ENCODE measurements around the gene CACNG6. TPM values are rescaled to one million over a fixed set of nuclear protein-coding genes. Genes with fewer than 3 reads are reported as not detected.
A peak's percentile ranks its signal among the peaks of the same experiment; 100 is the strongest.
"Not testable (repeated sequence)": the region's sequence is repeated elsewhere in the genome, so short reads cannot be mapped to it uniquely, and the experiment has no call there.

CACNG6 gene, protein sequence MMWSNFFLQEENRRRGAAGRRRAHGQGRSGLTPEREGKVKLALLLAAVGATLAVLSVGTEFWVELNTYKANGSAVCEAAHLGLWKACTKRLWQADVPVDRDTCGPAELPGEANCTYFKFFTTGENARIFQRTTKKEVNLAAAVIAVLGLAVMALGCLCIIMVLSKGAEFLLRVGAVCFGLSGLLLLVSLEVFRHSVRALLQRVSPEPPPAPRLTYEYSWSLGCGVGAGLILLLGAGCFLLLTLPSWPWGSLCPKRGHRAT
- total RNA-seq (not detected), polyA plus RNA-seq (not detected)

DNA sequence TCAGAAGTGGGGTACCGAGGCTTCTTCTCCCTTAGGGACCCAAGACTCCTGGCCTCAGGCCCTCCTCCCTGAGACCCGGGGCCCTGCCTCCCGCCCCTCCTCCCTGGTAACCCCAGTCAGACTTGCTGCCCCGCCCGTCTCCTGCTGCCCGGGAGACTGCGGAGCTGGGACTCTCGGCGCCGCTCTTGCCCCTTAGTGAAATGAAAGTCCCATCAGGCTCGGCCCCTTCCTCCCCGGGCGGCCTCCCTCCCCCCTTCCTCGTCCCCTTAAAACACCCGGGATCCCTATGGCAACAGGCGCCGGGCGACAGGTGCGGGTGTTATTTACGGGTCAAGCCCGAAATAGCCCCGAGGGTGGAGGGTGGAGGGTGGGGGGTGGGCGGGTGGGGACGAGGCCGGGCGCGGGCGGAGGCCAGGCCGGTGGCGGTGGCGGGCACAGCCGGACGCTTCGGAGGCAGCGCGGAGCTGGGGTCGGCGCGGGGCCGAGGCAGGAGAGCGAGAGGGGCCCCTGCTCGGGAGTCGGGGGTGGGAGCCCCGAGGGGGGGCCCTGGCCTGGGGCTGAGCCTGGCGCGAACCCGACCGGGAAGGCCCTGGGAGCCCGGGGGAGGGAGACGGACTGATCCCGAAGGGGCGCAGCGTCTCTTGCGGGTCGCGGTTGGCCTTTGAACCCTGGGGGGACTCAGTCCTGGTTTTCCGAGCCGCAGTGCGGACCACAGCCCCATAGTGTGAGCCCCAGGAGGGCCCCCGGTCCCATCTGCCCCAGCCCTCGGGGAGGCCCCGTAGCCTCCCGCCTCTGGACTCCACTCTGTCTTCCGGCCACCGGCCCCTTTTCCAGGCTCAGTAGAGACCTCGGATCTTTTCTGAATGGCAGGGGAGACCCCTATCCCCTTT is at the start of gene CACNG6:
Gene CACNG6 (plus strand): TSS at position 414 of the 890 bp plus-strand sequence. CDS start 1,241 bp downstream, outside the sequence.
- H3K4me3 ChIP-seq (ENCODE audit: low read length) = no peak within 1 kb of the TSS

DNA sequence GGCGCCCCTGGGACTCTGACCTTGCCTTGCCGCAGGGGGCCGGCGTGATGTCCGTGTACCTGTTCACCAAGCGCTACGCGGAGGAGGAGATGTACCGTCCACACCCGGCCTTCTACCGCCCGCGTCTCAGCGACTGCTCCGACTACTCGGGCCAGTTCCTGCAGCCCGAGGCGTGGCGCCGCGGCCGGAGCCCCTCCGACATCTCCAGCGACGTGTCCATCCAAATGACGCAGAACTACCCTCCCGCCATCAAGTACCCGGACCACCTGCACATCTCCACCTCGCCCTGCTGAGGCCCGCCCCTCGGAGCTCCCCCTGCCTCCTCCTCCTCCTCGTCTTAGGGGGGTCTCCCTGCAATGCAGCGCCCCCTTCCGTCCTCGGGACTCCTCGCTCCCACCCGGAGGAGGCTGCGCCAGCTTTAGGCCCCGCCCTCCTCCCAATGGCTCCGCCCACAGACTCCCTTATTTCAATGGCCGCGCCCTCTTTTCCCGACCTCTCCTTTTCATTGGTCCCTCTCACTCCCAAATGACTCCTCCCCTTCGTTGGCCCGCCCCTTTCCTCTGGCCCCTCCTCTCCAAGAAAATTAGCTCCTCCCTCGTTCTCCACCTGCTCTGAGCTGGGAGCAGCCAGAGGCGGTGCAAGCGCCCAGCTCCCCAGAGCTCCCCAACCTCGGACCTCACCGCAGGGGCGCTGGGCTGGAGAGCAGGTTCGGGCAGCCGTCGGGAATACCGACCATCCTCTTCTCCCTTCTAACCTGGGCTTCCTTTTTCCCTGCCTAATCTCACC is 49.2 kb upstream of the CACNG6 start:
- ChIA-PET CTCF (no interaction called here), POLR2A (no interaction called here)
- Histone ChIP-seq H3K36me3 (ENCODE audit: insufficient read depth, low read length) (no peaks in the 10 kb centered on the region), H3K27me3 (ENCODE audit: insufficient read depth, low read length, poor library complexity, severe bottlenecking) (no peaks in the 10 kb centered on the region), H3K27ac (ENCODE audit: low read depth, low read length) (no peak overlapping the region), H3K4me3 (ENCODE audit: low read length) (no peak overlapping the region), H3K9me3 (ENCODE audit: low read length) (no peaks in the 10 kb centered on the region), H3K4me1 (ENCODE audit: insufficient read depth, low read length) (no peaks in the 10 kb centered on the region)
- no peak for DNase-seq
- no peak overlapping the region for H3K27ac Mint-ChIP-seq
- peaks cover 37 to 76% of the 10 kb centered on the region in 2 donors for H3K27me3 Mint-ChIP-seq
- no peak overlapping the region for H3K4me3 Mint-ChIP-seq
- peaks cover 0 to 7% (median 0%) of the 10 kb centered on the region in 5 donors for H3K9me3 Mint-ChIP-seq
- no peaks in the 10 kb centered on the region for H3K4me1 Mint-ChIP-seq
- H3K36me3 Mint-ChIP-seq = no peaks in the 10 kb centered on the region

More for the DNA sequence above, at the start of gene CACNG6:
- Mint-ChIP-seq H3K27ac (no peak within 1 kb of the TSS), H3K36me3 (peaks cover 0 to 4% (median 0%) of the 10 kb centered on the region in 3 donors), H3K4me3 (peak within 1 kb of the TSS in 3 of 7 donors; percentile 26 to 63 (median 41)), H3K27me3 (peaks cover 36 to 47% of the 10 kb centered on the region in 2 donors), H3K9me3 (peaks cover 0 to 2% (median 0%) of the 10 kb centered on the region in 5 donors), H3K4me1 (peaks cover 0 to 5% (median 4%) of the 10 kb centered on the region in 3 donors)
- Histone ChIP-seq H3K9me3 (ENCODE audit: low read length) (no peaks in the 10 kb centered on the region), H3K4me1 (ENCODE audit: insufficient read depth, low read length) (no peaks in the 10 kb centered on the region), H3K36me3 (ENCODE audit: insufficient read depth, low read length) (no peaks in the 10 kb centered on the region), H3K27me3 (ENCODE audit: insufficient read depth, low read length, poor library complexity, severe bottlenecking) (peaks cover 15% of the 10 kb centered on the region), H3K27ac (ENCODE audit: low read depth, low read length) (no peak within 1 kb of the TSS)
- POLR2A ChIA-PET = no interaction called here
- no peak for DNase-seq
- CTCF ChIA-PET = no interaction called here

DNA sequence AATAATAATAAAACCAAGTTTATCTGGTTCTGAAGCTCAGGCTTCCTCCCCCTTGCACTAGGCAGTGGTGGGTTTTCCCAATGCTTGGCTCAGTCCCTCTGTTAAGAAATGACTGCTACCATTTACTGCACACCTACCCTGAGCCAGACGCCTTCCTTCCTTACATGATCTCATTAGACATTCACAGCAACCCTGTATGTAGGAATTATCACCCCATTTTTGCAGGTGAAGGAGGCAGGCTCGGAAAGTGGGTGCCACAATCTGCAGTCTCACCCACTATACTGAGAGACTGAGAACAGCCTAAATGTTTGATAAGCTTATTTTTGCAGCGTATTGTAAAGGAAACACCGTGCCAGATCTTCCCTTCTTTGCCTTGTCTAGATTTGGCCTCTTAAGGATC is 47.0 kb upstream of the CACNG6 start:
- no peak overlapping the region for H3K4me3 Mint-ChIP-seq
- no peak overlapping the region for H3K27ac ChIP-seq (ENCODE audit: low read depth, low read length)
- ChIA-PET CTCF (no interaction called here), POLR2A (no interaction called here)
- H3K27me3 ChIP-seq (ENCODE audit: insufficient read depth, low read length, poor library complexity, severe bottlenecking) = no peaks in the 10 kb centered on the region
- H3K4me1 ChIP-seq (ENCODE audit: insufficient read depth, low read length) = no peaks in the 10 kb centered on the region
- H3K9me3 ChIP-seq (ENCODE audit: low read length) = no peaks in the 10 kb centered on the region
- no peaks in the 10 kb centered on the region for H3K36me3 Mint-ChIP-seq
- no peak for DNase-seq
- no peaks in the 10 kb centered on the region for H3K4me1 Mint-ChIP-seq
- peaks cover 0 to 7% (median 2%) of the 10 kb centered on the region in 5 donors for H3K9me3 Mint-ChIP-seq
- H3K27ac Mint-ChIP-seq = no peak overlapping the region
- no peak overlapping the region for H3K4me3 ChIP-seq (ENCODE audit: low read length)
- peaks cover 31 to 67% of the 10 kb centered on the region in 2 donors for H3K27me3 Mint-ChIP-seq
- no peaks in the 10 kb centered on the region for H3K36me3 ChIP-seq (ENCODE audit: insufficient read depth, low read length)

DNA sequence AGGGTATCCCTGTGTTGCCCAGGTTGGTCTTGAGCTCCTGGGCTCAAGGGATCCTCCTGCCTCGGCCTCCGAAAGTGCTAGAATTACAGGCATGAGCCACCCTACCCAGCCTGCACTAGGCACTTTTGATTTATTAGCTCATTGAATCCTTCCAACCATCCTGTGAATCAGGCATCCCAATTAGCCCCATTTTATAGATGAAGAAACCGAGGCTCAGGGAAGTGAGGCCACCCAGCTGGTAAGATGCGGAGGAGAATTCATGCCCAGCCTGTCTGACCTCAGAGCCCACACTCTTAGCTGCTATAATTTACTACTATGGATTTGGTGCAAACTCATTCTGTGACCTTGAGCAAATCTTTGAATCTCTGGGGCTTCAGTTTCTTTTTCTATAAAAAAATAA is 46.5 kb upstream of the CACNG6 start:
- Mint-ChIP-seq H3K27me3 (peaks cover 27 to 62% of the 10 kb centered on the region in 2 donors), H3K4me1 (no peaks in the 10 kb centered on the region), H3K9me3 (peaks cover 0 to 7% (median 2%) of the 10 kb centered on the region in 5 donors), H3K36me3 (no peaks in the 10 kb centered on the region), H3K27ac (peak overlapping the region in 1 of 8 donors; percentile 46), H3K4me3 (no peak overlapping the region)
- H3K9me3 ChIP-seq (ENCODE audit: low read length) = no peaks in the 10 kb centered on the region
- DNase-seq = no peak
- ChIA-PET POLR2A (no interaction called here), CTCF (no interaction called here)
- no peaks in the 10 kb centered on the region for H3K4me1 ChIP-seq (ENCODE audit: insufficient read depth, low read length)
- no peak overlapping the region for H3K27ac ChIP-seq (ENCODE audit: low read depth, low read length)
- no peak overlapping the region for H3K4me3 ChIP-seq (ENCODE audit: low read length)
- H3K27me3 ChIP-seq (ENCODE audit: insufficient read depth, low read length, poor library complexity, severe bottlenecking) = no peaks in the 10 kb centered on the region
- no peaks in the 10 kb centered on the region for H3K36me3 ChIP-seq (ENCODE audit: insufficient read depth, low read length)

DNA sequence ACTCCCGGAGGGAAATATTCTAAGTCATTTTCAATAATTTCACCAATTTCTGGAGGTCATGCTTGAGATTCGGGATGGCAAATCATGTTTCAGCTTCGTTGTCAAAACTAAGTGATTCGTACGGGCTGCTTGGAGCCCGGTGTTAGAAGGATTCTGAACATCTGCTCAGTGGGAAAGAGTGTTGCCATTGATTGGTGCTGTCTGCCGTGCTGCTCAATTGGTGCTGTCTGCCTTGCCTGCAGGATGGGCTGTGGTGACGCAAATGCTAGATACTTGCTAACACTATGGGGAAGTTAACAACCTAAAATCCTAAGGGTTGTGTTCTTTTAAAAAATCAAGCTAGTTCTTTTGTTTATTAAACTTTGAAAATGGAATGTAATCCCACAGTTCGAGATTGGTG is 46.0 kb upstream of the CACNG6 start:
- Histone ChIP-seq H3K36me3 (ENCODE audit: insufficient read depth, low read length) (no peaks in the 10 kb centered on the region), H3K4me1 (ENCODE audit: insufficient read depth, low read length) (no peaks in the 10 kb centered on the region), H3K4me3 (ENCODE audit: low read length) (no peak overlapping the region), H3K27me3 (ENCODE audit: insufficient read depth, low read length, poor library complexity, severe bottlenecking) (no peaks in the 10 kb centered on the region), H3K27ac (ENCODE audit: low read depth, low read length) (no peak overlapping the region), H3K9me3 (ENCODE audit: low read length) (no peaks in the 10 kb centered on the region)
- H3K27ac Mint-ChIP-seq = peak overlapping the region in 1 of 8 donors; percentile 46
- DNase-seq = no peak
- CTCF ChIA-PET = no interaction called here
- peaks cover 0 to 7% (median 2%) of the 10 kb centered on the region in 5 donors for H3K9me3 Mint-ChIP-seq
- H3K4me1 Mint-ChIP-seq = no peaks in the 10 kb centered on the region
- POLR2A ChIA-PET = no interaction called here
- no peaks in the 10 kb centered on the region for H3K36me3 Mint-ChIP-seq
- peaks cover 25 to 57% of the 10 kb centered on the region in 2 donors for H3K27me3 Mint-ChIP-seq
- no peak overlapping the region for H3K4me3 Mint-ChIP-seq

DNA sequence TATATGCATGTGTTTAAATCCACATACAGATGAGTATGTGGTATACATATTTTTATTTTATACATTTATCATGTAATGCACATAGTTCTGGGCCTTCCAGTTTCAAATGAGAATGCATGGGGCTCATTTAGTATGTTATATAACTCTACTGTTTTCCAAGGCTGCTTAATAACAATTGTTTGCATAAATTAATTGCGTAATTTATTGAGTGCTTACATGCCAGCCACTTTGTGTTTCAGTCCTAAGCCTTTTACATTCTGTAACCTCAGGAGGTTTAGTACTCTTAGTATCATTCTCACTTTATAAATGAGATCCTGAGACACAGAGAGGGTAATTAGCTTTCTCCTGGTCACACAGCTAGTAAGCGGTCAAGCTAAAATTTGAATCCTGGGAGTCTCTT is 45.4 kb upstream of the CACNG6 start:
- ChIA-PET POLR2A (no interaction called here), CTCF (no interaction called here)
- H3K27ac Mint-ChIP-seq = no peak overlapping the region
- H3K27me3 Mint-ChIP-seq = peaks cover 23 to 54% of the 10 kb centered on the region in 2 donors
- no peaks in the 10 kb centered on the region for H3K36me3 Mint-ChIP-seq
- H3K4me3 Mint-ChIP-seq = no peak overlapping the region
- Histone ChIP-seq H3K4me1 (ENCODE audit: insufficient read depth, low read length) (no peaks in the 10 kb centered on the region), H3K36me3 (ENCODE audit: insufficient read depth, low read length) (no peaks in the 10 kb centered on the region), H3K27me3 (ENCODE audit: insufficient read depth, low read length, poor library complexity, severe bottlenecking) (no peaks in the 10 kb centered on the region), H3K9me3 (ENCODE audit: low read length) (no peaks in the 10 kb centered on the region), H3K27ac (ENCODE audit: low read depth, low read length) (no peak overlapping the region), H3K4me3 (ENCODE audit: low read length) (no peak overlapping the region)
- DNase-seq = no peak
- H3K9me3 Mint-ChIP-seq = peaks cover 0 to 7% (median 2%) of the 10 kb centered on the region in 5 donors
- no peaks in the 10 kb centered on the region for H3K4me1 Mint-ChIP-seq

DNA sequence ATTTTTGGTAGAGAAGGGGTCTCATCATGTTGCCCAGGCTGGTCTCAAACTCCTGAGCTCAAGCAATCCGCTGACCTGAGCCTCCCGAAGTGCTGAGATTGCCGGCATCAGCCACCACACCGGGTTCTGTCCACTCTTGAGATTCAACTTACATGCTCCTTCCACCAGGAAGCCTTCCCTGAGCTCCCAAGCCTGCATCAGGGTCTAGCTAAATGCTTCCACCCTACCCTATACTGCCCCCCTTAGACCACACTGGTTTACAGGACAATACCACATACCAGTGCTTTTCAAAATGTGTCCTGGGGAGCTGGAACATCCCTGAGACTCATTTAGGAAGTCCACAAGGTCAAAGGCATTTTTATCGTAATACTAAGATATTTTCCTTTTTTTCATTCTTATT is 43.8 kb upstream of the CACNG6 start:
- H3K4me3 ChIP-seq (ENCODE audit: low read length) = no peak overlapping the region
- Mint-ChIP-seq H3K4me3 (no peak overlapping the region), H3K36me3 (no peaks in the 10 kb centered on the region), H3K9me3 (peaks cover 0 to 6% (median 2%) of the 10 kb centered on the region in 5 donors), H3K27me3 (peaks cover 19 to 45% of the 10 kb centered on the region in 2 donors), H3K4me1 (no peaks in the 10 kb centered on the region), H3K27ac (no peak overlapping the region)
- ChIA-PET POLR2A (no interaction called here), CTCF (interaction anchor here (0.6 kb wide), 1 partner anchor 108 kb away, joined by 3 read pairs; no protein-coding TSS in a partner anchor)
- H3K36me3 ChIP-seq (ENCODE audit: insufficient read depth, low read length) = no peaks in the 10 kb centered on the region
- H3K9me3 ChIP-seq (ENCODE audit: low read length) = no peaks in the 10 kb centered on the region
- no peaks in the 10 kb centered on the region for H3K27me3 ChIP-seq (ENCODE audit: insufficient read depth, low read length, poor library complexity, severe bottlenecking)
- no peak for DNase-seq
- no peak overlapping the region for H3K27ac ChIP-seq (ENCODE audit: low read depth, low read length)
- no peaks in the 10 kb centered on the region for H3K4me1 ChIP-seq (ENCODE audit: insufficient read depth, low read length)

DNA sequence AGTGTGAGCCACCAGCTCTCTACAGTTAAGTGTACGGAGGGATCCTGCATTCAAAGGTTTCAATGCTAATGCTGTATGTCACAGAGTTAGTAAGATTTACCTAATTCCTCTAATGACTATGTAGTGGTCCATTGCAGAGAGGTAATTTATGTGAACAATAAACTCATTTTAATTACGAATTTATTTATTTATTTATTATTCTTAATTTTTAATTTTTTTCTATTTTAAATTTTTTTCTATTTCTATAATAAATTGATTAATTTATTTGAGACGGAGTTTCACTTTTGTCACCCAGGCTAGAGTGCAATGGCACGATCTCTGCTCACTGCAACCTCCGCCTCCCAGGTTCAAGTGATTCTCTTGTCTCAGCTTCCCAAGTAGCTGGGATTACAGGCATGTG is 42.8 kb upstream of the CACNG6 start:
- CTCF ChIA-PET, POLR2A ChIA-PET: not testable (repeated sequence)
- peaks cover 16 to 38% of the 10 kb centered on the region in 2 donors for H3K27me3 Mint-ChIP-seq

More for the DNA sequence above, 42.8 kb upstream of the CACNG6 start:
- H3K4me1 ChIP-seq (ENCODE audit: insufficient read depth, low read length); H3K9me3 Mint-ChIP-seq; H3K27ac Mint-ChIP-seq; H3K4me1 Mint-ChIP-seq; H3K27ac ChIP-seq (ENCODE audit: low read depth, low read length); H3K36me3 ChIP-seq (ENCODE audit: insufficient read depth, low read length); H3K27me3 ChIP-seq (ENCODE audit: insufficient read depth, low read length, poor library complexity, severe bottlenecking); H3K36me3 Mint-ChIP-seq; H3K9me3 ChIP-seq (ENCODE audit: low read length); DNase-seq; H3K4me3 Mint-ChIP-seq; H3K4me3 ChIP-seq (ENCODE audit: low read length): not testable (repeated sequence)
